ENCODE results near the gene OPTN.

DNA sequence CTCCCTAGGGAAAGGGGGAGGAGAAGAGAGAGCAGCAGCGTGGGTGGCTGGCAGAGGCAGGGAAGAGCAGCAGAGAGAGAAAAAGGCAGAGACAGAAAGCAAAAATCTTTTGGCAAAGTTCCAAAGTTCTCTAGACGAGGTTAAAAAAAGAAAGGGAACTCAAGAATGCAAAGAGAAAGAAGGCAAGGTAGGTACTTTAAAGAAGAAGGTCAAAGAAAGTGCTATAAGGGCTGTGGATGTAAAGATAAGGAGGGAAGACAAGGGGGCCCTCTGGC lies 20.2 kb upstream of the OPTN start:
- TF ChIP-seq CTCF (IDR thresholded peaks at IDR 0.05) (no peak), ZFX (IDR thresholded peaks at IDR 0.05; ENCODE audit: borderline replicate concordance) (no peak)

Measured in 22Rv1 (cell line).